Measurements from ENCODE around the gene GATAD2B. TPM values are rescaled to one million over a fixed set of nuclear protein-coding genes. Genes with fewer than 3 reads are reported as not detected.

Gene GATAD2B
- total RNA-seq, 1 experiment from 2014 or later, result 46.9 TPM

- CTCF ChIA-PET, result no interaction called here
- Mint-ChIP-seq H3K27ac (no peak overlapping the region), H3K36me3 (no peaks in the 10 kb centered on the region), H3K27me3 (ENCODE audit: low read depth) (no peaks in the 10 kb centered on the region), H3K4me3 (no peak overlapping the region), H3K9me3 (no peaks in the 10 kb centered on the region), H3K4me1 (peaks cover 6% of the 10 kb centered on the region)
- POLR2A ChIA-PET, result no interaction called here
- no peak for TF ChIP-seq ZNF425 (CRISPR knock-in tag; conservative IDR thresholded peaks at IDR 0.05)
- no peak for TF ChIP-seq ZNF232 (CRISPR knock-in tag; IDR thresholded peaks at IDR 0.05)
- TF ChIP-seq ZNF281 (CRISPR knock-in tag; IDR thresholded peaks at IDR 0.05), result no peak
- TF ChIP-seq ESRRA (CRISPR knock-in tag; IDR thresholded peaks at IDR 0.05; ENCODE audit: borderline replicate concordance), result no peak
- no peak for TF ChIP-seq GRHL2 (CRISPR knock-in tag; IDR thresholded peaks at IDR 0.05; ENCODE audit: insufficient replicate concordance, severe bottlenecking)
- no peak for TF ChIP-seq JAZF1 (CRISPR knock-in tag; IDR thresholded peaks at IDR 0.05)
- TF ChIP-seq NR1H2 (CRISPR knock-in tag; IDR thresholded peaks at IDR 0.05), result no peak
- no peak for TF ChIP-seq SP1 (CRISPR knock-in tag; conservative IDR thresholded peaks at IDR 0.05)
- no peak for TF ChIP-seq NFATC4 (CRISPR knock-in tag; IDR thresholded peaks at IDR 0.05)
- TF ChIP-seq ARID4B (CRISPR knock-in tag; IDR thresholded peaks at IDR 0.05; ENCODE audit: borderline replicate concordance), result no peak
- TF ChIP-seq SMAD4 (CRISPR knock-in tag; IDR thresholded peaks at IDR 0.05), result no peak
- no peak for TF ChIP-seq ZNF671 (CRISPR knock-in tag; IDR thresholded peaks at IDR 0.05)
- TF ChIP-seq E2F4 (CRISPR knock-in tag; IDR thresholded peaks at IDR 0.05; ENCODE audit: borderline replicate concordance, low read depth), result no peak
- no peak for TF ChIP-seq NR2C2 (CRISPR knock-in tag; IDR thresholded peaks at IDR 0.05)
- no peak for TF ChIP-seq E2F1 (CRISPR knock-in tag; IDR thresholded peaks at IDR 0.05)
- no peak for TF ChIP-seq ATF3 (CRISPR knock-in tag; conservative IDR thresholded peaks at IDR 0.05)
- no peak for TF ChIP-seq TEAD4 (CRISPR knock-in tag; IDR thresholded peaks at IDR 0.05)
- TF ChIP-seq MLX (CRISPR knock-in tag; IDR thresholded peaks at IDR 0.05), result no peak
- no peak for TF ChIP-seq HMGXB4 (CRISPR knock-in tag; IDR thresholded peaks at IDR 0.05)
- no peak for ATAC-seq
- DNase-seq (ENCODE audit: low spot score), result no peak
These were observed 3.6 kb upstream of the GATAD2B start for GRCh38 chr1:153926405-153926804.

All from WTC11 (cell line).